GM18907 (cell line): ENCODE measurements around the gene ATRX.
"Not testable (repeated sequence)": the region's sequence is repeated elsewhere in the genome, so short reads cannot be mapped to it uniquely, and the experiment has no call there.

Experiments
- ATAC-seq: cut with Tn5 transposase; IDR thresholded peaks from one replicate; pipeline ENCODE4 v1.9.1; 2021; ENCODE audit warnings: mild to moderate bottlenecking, moderate library complexity; ENCODE audit not compliant: unreplicated experiment

Gene ATRX

DNA sequence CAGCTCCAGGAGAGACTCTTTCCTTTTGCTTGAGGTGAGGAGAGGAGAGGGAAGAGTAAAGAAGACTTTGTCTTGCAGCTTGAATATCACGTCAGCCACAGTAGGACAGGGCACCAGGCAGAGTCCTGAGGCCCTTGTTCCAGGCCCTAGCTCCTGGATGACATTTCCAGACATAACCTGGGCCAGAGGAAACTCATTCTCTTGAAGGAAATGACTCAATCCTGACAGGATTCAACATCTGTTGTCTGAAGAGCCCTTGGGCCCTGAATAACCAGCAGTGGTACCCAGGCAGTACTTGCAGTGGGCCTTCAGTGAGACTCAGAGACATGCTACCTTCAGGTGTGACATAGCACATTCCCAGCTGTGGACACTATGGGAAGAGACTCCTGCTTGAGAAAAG is 276.0 kb downstream of the ATRX start:
- no peak for ATAC-seq

DNA sequence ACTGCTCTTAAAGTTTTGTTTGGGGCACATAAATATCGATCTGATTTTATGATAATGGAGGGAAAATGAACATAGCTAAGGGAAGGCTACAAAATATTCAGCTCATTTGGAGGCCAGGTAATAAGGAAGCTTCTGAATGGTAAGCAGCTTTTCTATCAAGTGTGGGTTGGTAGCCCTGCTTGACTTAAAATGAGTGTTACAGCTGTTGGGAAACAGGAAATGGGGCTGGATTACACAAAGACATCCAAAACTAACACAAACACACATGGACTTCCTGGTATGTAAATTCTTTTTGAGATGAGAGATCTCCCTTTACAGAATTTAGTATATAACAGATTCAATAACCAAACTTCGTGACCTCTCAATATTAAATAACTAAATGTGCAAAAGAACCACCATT is 280.8 kb downstream of the ATRX start:
- ATAC-seq = no peak

DNA sequence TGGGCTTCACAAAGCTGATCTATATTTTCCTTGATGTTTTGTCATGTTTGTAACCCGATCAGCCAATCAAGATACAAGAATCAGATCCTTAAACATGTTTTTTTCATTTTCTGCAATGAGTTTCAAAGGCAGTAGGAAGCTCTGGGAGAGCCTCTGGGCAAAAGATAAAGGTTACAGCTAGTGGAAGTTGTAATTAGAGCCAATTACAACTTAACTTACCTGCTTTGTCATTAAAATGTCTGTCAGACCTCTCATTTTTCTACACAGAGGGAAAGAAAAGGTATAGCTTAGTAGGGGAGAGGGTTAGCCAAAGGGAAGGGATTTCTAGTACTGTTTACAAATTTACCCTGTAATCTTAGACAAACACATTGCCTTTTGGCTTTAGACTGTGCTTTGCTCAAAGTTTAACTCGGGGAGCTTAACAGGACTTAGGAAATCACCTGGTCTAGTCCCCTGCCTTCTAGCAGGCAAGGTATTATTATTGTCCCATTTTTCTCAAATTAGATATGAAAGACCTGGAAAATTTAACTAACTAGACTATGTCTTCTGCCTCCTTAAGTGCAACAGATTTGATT is 283.0 kb downstream of the ATRX start:
- ATAC-seq = no peak

GRCh38 chrX:77500164-77500563 is 285.9 kb downstream of the ATRX start:
- not testable (repeated sequence) for ATAC-seq

- ATAC-seq = no peak
Observed at GRCh38 chrX:77493677-77494553, 292.1 kb downstream of the ATRX start.

DNA sequence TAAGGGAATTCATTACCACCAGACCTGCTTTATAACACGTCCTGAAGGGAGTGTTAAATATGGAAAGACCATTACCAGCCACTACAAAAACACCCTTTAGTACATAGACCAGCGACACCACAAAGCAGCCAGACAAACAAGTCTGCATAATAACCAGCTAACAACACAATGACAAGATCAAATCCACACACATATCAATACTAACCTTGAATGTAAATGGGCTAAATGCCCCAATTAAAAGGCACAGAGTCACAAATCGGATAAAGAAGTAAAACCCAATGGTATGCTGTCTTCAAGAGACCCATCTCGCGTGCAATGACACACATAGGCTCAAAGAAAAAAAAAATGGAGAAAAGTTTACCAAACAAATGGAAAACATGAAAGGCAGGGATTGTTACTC is 302.0 kb downstream of the ATRX start:
- ATAC-seq = no peak

DNA sequence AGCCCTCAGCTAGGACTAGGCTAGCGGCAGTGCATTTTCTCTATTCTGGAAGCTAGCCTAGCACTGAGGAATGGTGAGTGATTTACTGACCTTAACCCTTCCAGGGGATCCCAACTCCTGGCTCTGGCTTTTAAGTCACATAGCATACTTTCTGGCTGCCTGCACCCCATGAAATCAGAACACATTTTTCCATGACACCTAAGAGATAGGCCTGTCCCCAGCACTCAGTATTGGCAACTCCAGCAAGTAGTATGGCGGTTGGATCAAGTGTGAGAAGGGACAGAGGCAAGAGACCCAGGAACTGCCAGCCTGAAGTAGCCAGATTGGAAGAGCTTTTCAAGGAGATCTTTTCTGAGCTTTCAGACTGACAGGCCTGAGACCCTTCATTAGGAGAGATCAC is 330.6 kb downstream of the ATRX start:
- no peak for ATAC-seq
